DMS53 treated with DMSO at 0.1 percent for 48 hours (cell line): ENCODE measurements around the gene SEMA4D.

ENCODE experiments used
- DNase-seq: peaks from one replicate; lab custom pipeline; 2025; ENCODE audit not compliant: unreplicated experiment; lab: John Stamatoyannopoulos, UW

Gene SEMA4D

GRCh38 chr9:89468281-89468960 is 29.5 kb downstream of the SEMA4D start:
- DNase-seq: no peak

GRCh38 chr9:89467278-89467625 is 30.7 kb downstream of the SEMA4D start:
- no peak for DNase-seq

- DNase-seq: no peak
Measured at GRCh38 chr9:89466451-89467277, 31.2 kb downstream of the SEMA4D start.

- no peak for DNase-seq
Measured at GRCh38 chr9:89465726-89466308, 32.1 kb downstream of the SEMA4D start.

- DNase-seq: no peak
Measured at GRCh38 chr9:89465001-89465451, 32.9 kb downstream of the SEMA4D start.

- DNase-seq: no peak
Measured at GRCh38 chr9:89464300-89464901, 33.5 kb downstream of the SEMA4D start.

- DNase-seq: no peak
Measured at GRCh38 chr9:89462817-89463683, 34.9 kb downstream of the SEMA4D start.

GRCh38 chr9:89462199-89462598 is 35.7 kb downstream of the SEMA4D start:
- DNase-seq: no peak

GRCh38 chr9:89461265-89461664 is 36.6 kb downstream of the SEMA4D start:
- no peak for DNase-seq

GRCh38 chr9:89460551-89460950 is 37.4 kb downstream of the SEMA4D start:
- no peak for DNase-seq

- no peak for DNase-seq
Measured at GRCh38 chr9:89458768-89459496, 39.0 kb downstream of the SEMA4D start.

- no peak for DNase-seq
Measured at GRCh38 chr9:89457376-89457855, 40.5 kb downstream of the SEMA4D start.

- no peak for DNase-seq
Measured at GRCh38 chr9:89455356-89455824, 42.5 kb downstream of the SEMA4D start.

GRCh38 chr9:89454498-89455355 is 43.2 kb downstream of the SEMA4D start:
- DNase-seq: no peak

GRCh38 chr9:89453452-89453851 is 44.5 kb downstream of the SEMA4D start:
- DNase-seq: no peak

- DNase-seq: no peak
Measured at GRCh38 chr9:89452561-89452960, 45.4 kb downstream of the SEMA4D start.

GRCh38 chr9:89450213-89450612 is 47.7 kb downstream of the SEMA4D start:
- DNase-seq: no peak

- no peak for DNase-seq
Measured at GRCh38 chr9:89449261-89449671, 48.6 kb downstream of the SEMA4D start.

- DNase-seq: no peak
Measured at GRCh38 chr9:89448821-89449220, 49.1 kb downstream of the SEMA4D start.
